ENCODE measurements around the gene VPS26A.
A peak's percentile ranks its signal among the peaks of the same experiment; 100 is the strongest.

Gene VPS26A

DNA sequence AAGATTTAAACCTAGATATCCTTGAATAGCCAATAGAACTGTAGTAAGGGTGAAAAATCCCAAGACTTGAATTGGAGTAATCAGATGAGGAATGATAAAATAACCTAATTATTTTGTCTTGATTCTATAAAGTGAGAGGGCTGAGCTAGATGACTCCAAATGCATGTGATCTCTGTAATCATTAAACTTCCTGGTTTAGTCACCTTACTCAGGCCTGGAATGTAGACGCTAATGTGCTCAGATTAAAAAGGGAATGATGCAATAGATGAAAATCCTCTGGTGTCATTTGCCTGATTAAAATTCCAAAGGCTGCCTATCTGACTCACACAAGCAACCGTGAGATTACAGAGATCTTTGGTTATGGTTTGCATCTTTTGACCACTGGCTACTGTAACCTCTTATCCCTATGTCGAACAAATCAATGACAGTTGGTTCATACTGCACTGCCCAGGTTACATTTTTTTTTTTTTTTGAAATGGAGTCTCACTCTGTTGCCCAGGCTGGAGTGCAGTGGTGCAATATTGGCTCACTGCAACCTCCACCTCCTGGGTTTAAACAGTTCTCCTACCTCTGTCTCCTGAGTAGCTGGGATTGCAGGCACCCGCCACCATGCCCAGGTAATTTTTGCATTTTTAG, 93.3 kb downstream of the VPS26A start (continued):
- peak; percentile 66 for TF ChIP-seq ZNF518A (tag by site-specific recombination; conservative IDR thresholded peaks at IDR 0.05; ENCODE audit: low read depth)
- no peak for TF ChIP-seq ZNF239 (tag by site-specific recombination; IDR thresholded peaks at IDR 0.05)
- TF ChIP-seq ZNF10 (tag by site-specific recombination; IDR thresholded peaks at IDR 0.05): peak; percentile 60; the same call in 1 of the 2 replicates
- TF ChIP-seq ZNF311 (tag by site-specific recombination; IDR thresholded peaks at IDR 0.05; ENCODE audit: borderline replicate concordance): no peak
- no peak for TF ChIP-seq ZNF175 (tag by site-specific recombination; IDR thresholded peaks at IDR 0.05)
- TF ChIP-seq ZXDB (tag by site-specific recombination; IDR thresholded peaks at IDR 0.05): peak; percentile 57
- TF ChIP-seq, protein P1, sequence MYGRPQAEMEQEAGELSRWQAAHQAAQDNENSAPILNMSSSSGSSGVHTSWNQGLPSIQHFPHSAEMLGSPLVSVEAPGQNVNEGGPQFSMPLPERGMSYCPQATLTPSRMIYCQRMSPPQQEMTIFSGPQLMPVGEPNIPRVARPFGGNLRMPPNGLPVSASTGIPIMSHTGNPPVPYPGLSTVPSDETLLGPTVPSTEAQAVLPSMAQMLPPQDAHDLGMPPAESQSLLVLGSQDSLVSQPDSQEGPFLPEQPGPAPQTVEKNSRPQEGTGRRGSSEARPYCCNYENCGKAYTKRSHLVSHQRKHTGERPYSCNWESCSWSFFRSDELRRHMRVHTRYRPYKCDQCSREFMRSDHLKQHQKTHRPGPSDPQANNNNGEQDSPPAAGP (tag by site-specific recombination; IDR thresholded peaks at IDR 0.05): peak; percentile 73; the same call in 1 of the 2 replicates
- no peak for TF ChIP-seq ZNF747 (tag by site-specific recombination; IDR thresholded peaks at IDR 0.05)
- TF ChIP-seq SCRT2 (tag by site-specific recombination; IDR thresholded peaks at IDR 0.05): peak; percentile 6; the same call in 1 of the 2 replicates
- no peak for TF ChIP-seq IKZF3 (tag by site-specific recombination; IDR thresholded peaks at IDR 0.05)
- TF ChIP-seq ZBTB1 (tag by site-specific recombination; IDR thresholded peaks at IDR 0.05): no peak
- TF ChIP-seq GLI4 (tag by site-specific recombination; IDR thresholded peaks at IDR 0.05): no peak
- peak; percentile 95 for TF ChIP-seq ZNF660 (tag by site-specific recombination; IDR thresholded peaks at IDR 0.05)
- no peak for TF ChIP-seq ZNF16 (tag by site-specific recombination; IDR thresholded peaks at IDR 0.05; ENCODE audit: low read depth)
- no peak for TF ChIP-seq EGR2 (tag by site-specific recombination; IDR thresholded peaks at IDR 0.05; ENCODE audit: low read depth)
- TF ChIP-seq, protein P2, sequence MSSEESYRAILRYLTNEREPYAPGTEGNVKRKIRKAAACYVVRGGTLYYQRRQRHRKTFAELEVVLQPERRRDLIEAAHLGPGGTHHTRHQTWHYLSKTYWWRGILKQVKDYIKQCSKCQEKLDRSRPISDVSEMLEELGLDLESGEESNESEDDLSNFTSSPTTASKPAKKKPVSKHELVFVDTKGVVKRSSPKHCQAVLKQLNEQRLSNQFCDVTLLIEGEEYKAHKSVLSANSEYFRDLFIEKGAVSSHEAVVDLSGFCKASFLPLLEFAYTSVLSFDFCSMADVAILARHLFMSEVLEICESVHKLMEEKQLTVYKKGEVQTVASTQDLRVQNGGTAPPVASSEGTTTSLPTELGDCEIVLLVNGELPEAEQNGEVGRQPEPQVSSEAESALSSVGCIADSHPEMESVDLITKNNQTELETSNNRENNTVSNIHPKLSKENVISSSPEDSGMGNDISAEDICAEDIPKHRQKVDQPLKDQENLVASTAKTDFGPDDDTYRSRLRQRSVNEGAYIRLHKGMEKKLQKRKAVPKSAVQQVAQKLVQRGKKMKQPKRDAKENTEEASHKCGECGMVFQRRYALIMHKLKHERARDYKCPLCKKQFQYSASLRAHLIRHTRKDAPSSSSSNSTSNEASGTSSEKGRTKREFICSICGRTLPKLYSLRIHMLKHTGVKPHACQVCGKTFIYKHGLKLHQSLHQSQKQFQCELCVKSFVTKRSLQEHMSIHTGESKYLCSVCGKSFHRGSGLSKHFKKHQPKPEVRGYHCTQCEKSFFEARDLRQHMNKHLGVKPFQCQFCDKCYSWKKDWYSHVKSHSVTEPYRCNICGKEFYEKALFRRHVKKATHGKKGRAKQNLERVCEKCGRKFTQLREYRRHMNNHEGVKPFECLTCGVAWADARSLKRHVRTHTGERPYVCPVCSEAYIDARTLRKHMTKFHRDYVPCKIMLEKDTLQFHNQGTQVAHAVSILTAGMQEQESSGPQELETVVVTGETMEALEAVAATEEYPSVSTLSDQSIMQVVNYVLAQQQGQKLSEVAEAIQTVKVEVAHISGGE (tag by site-specific recombination; conservative IDR thresholded peaks at IDR 0.05; ENCODE audit: low read depth): no peak
- no peak for TF ChIP-seq KLF9 (tag by site-specific recombination; IDR thresholded peaks at IDR 0.05; ENCODE audit: low read depth)
- 0 out of 2 replicates have a peak, but pooled peaks have one; percentile 3 for TF ChIP-seq ZNF785 (tag by site-specific recombination; IDR thresholded peaks at IDR 0.05)
- peak; percentile 89 for TF ChIP-seq OSR2 (tag by site-specific recombination; IDR thresholded peaks at IDR 0.05)
- no peak for TF ChIP-seq MZF1 (tag by site-specific recombination; IDR thresholded peaks at IDR 0.05; ENCODE audit: borderline replicate concordance)
- TF ChIP-seq ZFHX2 (tag by site-specific recombination; conservative IDR thresholded peaks at IDR 0.05): no peak
- peak; percentile 69 for TF ChIP-seq PRDM10 (tag by site-specific recombination; IDR thresholded peaks at IDR 0.05)
- TF ChIP-seq GLI2 (tag by site-specific recombination; IDR thresholded peaks at IDR 0.05; ENCODE audit: borderline replicate concordance, low read depth): no peak
- TF ChIP-seq ZNF791 (tag by site-specific recombination; IDR thresholded peaks at IDR 0.05): no peak
- TF ChIP-seq ZNF843 (tag by site-specific recombination; IDR thresholded peaks at IDR 0.05): 0 out of 2 replicates have a peak, but pooled peaks have one; percentile 32
- TF ChIP-seq ZBTB8A (tag by site-specific recombination; IDR thresholded peaks at IDR 0.05): no peak
- no peak for TF ChIP-seq ZNF544 (tag by site-specific recombination; IDR thresholded peaks at IDR 0.05)
- TF ChIP-seq ZNF664 (tag by site-specific recombination; IDR thresholded peaks at IDR 0.05): no peak
